HG03432 (cell line): ENCODE data around the gene C9orf57.
"Not testable (repeated sequence)": the region's sequence is repeated elsewhere in the genome, so short reads cannot be mapped to it uniquely, and the experiment has no call there.

Experiments
- ATAC-seq: cut with Tn5 transposase; IDR thresholded peaks from one replicate; pipeline ENCODE4 v1.9.1; 2021; ENCODE audit warnings: mild to moderate bottlenecking, moderate library complexity; ENCODE audit not compliant: unreplicated experiment

Gene C9orf57

GRCh38 chr9:72060513-72060912 is at the start of gene C9orf57:
Gene C9orf57, minus strand, starts transcription at chr9:72060613. Its CDS starts 1,282 bp downstream, at chr9:72059331.
- no peak for ATAC-seq

GRCh38 chr9:72102520-72102919 is 42.1 kb upstream of the C9orf57 start:
- no peak for ATAC-seq

GRCh38 chr9:72095520-72095919 is 35.1 kb upstream of the C9orf57 start:
- not testable (repeated sequence) for ATAC-seq

GRCh38 chr9:72092820-72093219 is 32.4 kb upstream of the C9orf57 start:
- ATAC-seq: no peak

GRCh38 chr9:72089451-72090130 is 29.2 kb upstream of the C9orf57 start:
- ATAC-seq: no peak

- ATAC-seq: no peak
Measured at GRCh38 chr9:72082536-72082935, 22.1 kb upstream of the C9orf57 start.

- ATAC-seq: not testable (repeated sequence)
Measured at GRCh38 chr9:72074666-72075065, 14.3 kb upstream of the C9orf57 start.

- no peak for ATAC-seq
Measured at GRCh38 chr9:72065076-72065475, 4.7 kb upstream of the C9orf57 start.

GRCh38 chr9:72052122-72052521 is 8.3 kb downstream of the C9orf57 start:
- no peak for ATAC-seq

GRCh38 chr9:72048850-72049249 is 11.6 kb downstream of the C9orf57 start:
- no peak for ATAC-seq

- no peak for ATAC-seq
Measured at GRCh38 chr9:72046630-72047456, 13.6 kb downstream of the C9orf57 start.

- no peak for ATAC-seq
Measured at GRCh38 chr9:72044095-72044494, 16.3 kb downstream of the C9orf57 start.

GRCh38 chr9:72043576-72043975 is 16.8 kb downstream of the C9orf57 start:
- ATAC-seq: no peak

GRCh38 chr9:72042928-72043327 is 17.5 kb downstream of the C9orf57 start:
- ATAC-seq: no peak

GRCh38 chr9:72041775-72042194 is 18.6 kb downstream of the C9orf57 start:
- ATAC-seq: peak; percentile 36

- no peak for ATAC-seq
Measured at GRCh38 chr9:72041369-72041768, 19.0 kb downstream of the C9orf57 start.

GRCh38 chr9:72039532-72039931 is 20.9 kb downstream of the C9orf57 start:
- ATAC-seq: peak; percentile 63

GRCh38 chr9:72038890-72039410 is 21.5 kb downstream of the C9orf57 start:
- ATAC-seq: peak; percentile 68

GRCh38 chr9:72038408-72038807 is 22.0 kb downstream of the C9orf57 start:
- ATAC-seq: no peak

GRCh38 chr9:72037571-72037970 is 22.8 kb downstream of the C9orf57 start:
- no peak for ATAC-seq

- ATAC-seq: no peak
Measured at GRCh38 chr9:72030767-72031166, 29.6 kb downstream of the C9orf57 start.

- ATAC-seq: no peak
Measured at GRCh38 chr9:72029986-72030385, 30.4 kb downstream of the C9orf57 start.
